Epithelial cell of esophagus (primary cell): ENCODE data around the gene C1QTNF7.

Source experiments
- DNase-seq: peaks from one replicate; pipeline ENCODE4 v3.0.0; 2010; ENCODE audit warnings: low read depth
- H3K4me3 ChIP-seq: 2 replicates; pipeline ENCODE4 v1.5.1; 2011; ENCODE audit warnings: mild to moderate bottlenecking, low read length, control low read depth
- TF ChIP-seq, protein P1 (sequence below): IDR thresholded peaks from 2 replicates; pipeline ENCODE4 v1.5.1; 2011; ENCODE audit warnings: low read depth, mild to moderate bottlenecking, low read length, control low read depth, inconsistent platforms; ENCODE audit not compliant: insufficient read depth; ENCODE audit errors: missing control alignments

C1QTNF7 gene

DNA sequence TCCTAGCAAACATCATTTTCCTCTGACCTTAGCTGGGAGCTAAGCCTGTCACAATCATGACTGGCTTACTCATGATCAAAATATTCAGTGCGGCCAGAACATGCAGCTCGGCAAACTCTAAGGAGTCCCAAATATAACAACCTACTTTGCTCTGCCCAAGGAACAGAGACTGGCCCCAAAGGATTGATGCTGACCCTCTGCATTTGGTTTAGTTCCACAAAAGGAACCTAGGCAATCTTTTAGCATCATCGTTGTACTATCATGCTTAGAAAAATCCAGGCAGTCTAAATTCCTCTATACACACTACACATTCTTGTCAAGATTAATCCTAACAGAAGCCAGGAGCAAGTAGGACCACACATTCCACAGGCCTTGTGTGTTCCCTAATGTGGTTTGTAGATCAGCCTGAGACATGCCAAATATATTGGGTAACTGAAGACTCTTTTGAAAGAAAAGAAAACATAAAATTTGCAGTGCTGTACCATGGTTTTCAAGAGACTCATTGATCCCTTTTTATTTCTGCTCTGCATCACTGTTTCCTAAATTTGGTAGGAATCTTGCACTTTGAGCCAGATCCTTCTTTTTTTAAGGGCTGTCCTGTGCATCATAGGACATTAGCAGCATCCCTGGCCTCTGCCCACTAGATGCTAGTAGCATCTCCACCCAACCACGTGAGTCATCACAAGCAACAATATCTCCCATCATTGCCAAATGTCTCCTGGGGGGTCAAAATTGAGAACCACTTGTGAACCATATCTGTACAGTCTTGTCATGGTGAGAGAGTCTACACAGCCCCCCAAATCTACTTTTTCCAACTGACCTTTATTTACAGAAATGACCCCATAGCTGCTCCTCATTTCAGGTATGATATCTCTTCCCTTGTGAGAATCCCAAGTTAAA lies 24.3 kb downstream of the C1QTNF7 start:
- DNase-seq: peak; percentile 86
- TF ChIP-seq, protein P1, sequence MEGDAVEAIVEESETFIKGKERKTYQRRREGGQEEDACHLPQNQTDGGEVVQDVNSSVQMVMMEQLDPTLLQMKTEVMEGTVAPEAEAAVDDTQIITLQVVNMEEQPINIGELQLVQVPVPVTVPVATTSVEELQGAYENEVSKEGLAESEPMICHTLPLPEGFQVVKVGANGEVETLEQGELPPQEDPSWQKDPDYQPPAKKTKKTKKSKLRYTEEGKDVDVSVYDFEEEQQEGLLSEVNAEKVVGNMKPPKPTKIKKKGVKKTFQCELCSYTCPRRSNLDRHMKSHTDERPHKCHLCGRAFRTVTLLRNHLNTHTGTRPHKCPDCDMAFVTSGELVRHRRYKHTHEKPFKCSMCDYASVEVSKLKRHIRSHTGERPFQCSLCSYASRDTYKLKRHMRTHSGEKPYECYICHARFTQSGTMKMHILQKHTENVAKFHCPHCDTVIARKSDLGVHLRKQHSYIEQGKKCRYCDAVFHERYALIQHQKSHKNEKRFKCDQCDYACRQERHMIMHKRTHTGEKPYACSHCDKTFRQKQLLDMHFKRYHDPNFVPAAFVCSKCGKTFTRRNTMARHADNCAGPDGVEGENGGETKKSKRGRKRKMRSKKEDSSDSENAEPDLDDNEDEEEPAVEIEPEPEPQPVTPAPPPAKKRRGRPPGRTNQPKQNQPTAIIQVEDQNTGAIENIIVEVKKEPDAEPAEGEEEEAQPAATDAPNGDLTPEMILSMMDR: no peak
- no peak overlapping the region for H3K4me3 ChIP-seq

GRCh38 chr4:15455290-15455689 lies 27.5 kb downstream of the C1QTNF7 start:
- H3K4me3 ChIP-seq: no peak overlapping the region
- TF ChIP-seq, protein P1: no peak
- DNase-seq: peak; percentile 62

DNA sequence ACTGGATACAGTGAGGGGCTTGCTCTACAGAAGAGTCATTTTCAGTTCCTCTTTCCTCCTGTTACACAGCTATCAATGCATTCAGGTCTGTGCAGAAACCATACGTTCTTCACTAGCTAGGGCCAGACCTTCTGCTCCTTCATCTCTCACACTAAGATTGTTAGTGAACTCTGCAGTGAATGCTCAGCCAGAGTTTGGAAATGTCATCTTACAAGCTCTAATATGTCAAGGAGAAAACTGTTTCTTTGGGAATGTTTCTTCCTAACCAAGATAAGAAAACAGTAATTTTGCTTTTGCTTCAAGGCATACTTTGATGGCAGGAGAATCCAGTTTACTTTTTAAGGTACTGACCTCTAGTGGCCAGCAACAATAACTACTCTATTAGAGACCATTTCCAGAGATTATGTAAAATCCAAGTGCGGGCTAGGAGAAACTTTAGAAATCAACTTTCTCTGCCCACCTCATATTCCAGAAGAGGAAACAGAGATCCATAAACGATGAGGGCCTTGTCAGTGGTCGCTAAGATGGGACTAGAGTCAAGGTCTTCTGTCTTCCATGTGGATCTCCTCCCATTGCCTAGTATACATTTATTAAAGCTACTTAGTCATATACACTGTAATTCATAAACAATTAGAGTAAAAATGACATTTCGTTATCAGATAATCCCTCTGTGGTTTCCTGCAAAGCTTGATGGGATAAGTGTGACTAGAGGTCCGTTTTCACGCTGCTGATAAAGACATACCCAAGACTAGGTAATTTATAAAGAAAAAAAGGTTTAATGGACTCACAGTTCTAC lies 29.8 kb downstream of the C1QTNF7 start:
- peak; percentile 64 for DNase-seq
- no peak overlapping the region for H3K4me3 ChIP-seq
- TF ChIP-seq, protein P1: peak; percentile 66

GRCh38 chr4:15458616-15459015 lies 30.8 kb downstream of the C1QTNF7 start:
- DNase-seq: no peak
- no peak overlapping the region for H3K4me3 ChIP-seq
- TF ChIP-seq, protein P1: no peak

GRCh38 chr4:15459706-15460105 lies 31.9 kb downstream of the C1QTNF7 start:
- TF ChIP-seq, protein P1: no peak
- no peak overlapping the region for H3K4me3 ChIP-seq
- no peak for DNase-seq

GRCh38 chr4:15466596-15466995 lies 38.8 kb downstream of the C1QTNF7 start:
- no peak overlapping the region for H3K4me3 ChIP-seq
- TF ChIP-seq, protein P1: no peak
- DNase-seq: no peak
